T-helper 9 cell (primary cell): ENCODE measurements around the gene AMH.

Source experiments
- DNase-seq: peaks from one replicate; pipeline ENCODE4 v3.0.0-alpha.2; 2020

Gene AMH

DNA sequence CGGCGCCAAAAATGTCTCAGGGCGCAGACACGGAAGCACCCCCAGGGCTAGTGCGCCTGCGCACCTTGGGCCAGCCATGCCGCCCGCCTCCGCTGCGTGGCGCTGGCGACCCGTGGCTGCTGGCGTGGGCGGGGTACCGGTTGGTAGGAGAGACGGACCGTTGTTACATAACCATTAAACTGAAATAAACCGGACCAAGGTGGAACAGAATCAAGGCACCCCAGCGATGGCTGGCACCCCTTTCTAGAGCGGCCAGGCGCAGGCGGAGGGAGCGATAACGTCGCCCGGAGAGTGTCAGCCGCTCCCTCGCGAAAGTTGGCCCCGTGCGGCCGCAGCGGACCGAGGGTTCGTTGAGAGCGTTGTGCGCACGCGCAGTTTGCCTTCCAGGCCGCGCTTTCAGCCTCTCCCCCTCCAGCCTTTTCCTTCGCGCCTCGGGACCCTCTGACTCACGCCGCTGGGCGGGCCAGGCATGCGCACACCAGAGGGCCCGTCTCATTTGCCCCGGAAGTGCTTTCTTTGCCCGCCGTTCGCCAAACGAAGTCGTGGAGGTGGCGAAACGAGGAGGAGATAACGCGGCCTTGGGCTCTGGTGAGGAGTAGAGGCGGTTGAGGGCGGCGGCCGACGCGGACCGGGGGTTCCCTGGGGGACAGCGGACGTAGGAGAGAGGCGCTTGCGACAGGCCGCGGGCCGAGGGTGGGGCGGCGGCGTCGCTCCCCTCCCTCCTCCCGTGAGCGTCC, 12.6 kb upstream of the AMH start, which contains the start of the genes PLEKHJ1 and SF3A2:
Gene PLEKHJ1 (minus strand): TSS at position 16 of the 737 bp plus-strand sequence. CDS start 81 bp downstream, outside the sequence.
Gene SF3A2 (plus strand): TSS at position 511 of the 737 bp plus-strand sequence. CDS start 6,595 bp downstream, outside the sequence.
- peak; percentile 95 for DNase-seq

DNA sequence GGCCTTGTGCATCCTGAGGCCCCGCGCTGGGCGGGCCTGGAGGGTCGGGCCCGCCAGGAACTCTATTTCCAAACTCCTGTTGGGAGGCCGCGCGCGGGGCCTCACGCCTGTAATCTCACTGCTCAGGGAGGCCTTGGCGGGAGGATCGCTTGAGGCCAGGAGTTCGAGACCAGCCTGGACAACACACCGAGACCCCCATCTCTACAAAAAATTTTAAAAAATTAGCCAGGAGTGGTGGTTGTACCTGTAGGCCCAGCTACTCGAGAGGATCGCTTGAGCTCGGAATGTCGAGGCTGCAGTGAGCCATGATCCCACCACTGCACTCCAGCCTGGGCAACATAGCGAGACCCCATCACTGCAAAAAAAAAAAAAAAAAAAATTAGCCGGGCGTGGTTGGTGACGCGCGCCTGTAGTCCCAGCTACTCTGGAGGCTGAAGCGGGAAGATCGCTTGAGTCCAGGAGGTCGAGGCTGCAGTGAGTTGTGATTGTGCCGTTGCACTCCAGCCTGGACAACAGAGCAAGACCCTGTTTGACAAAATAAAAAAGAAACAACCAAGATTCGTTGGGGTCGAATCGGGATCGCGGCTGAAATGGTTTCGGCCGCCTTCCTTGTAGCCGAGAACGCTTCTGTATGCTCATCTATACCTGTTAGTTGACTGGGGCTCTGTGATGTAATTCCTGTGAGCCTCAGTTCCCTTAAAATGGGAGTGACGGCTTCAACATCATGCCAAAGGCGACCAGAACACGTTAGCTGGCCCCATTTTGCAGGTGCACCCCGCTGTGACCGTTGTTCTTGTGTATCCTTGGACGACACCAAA, 11.9 kb upstream of the AMH start:
- DNase-seq, result no peak

DNA sequence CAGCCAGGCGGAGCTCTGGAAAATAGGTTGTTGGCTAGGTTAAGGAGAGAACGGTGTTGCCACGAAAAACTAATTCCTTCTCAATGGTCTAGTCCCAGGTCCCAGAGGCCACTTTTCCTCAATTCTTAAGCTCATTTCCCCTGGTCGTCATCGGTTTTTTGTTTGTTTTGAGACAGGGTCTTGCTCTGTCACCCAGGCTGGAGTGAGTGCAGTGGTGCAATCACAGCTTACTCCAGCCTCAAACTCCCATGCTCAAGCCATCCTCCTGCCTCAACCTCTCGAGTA, 11.3 kb upstream of the AMH start:
- DNase-seq, result no peak

DNA sequence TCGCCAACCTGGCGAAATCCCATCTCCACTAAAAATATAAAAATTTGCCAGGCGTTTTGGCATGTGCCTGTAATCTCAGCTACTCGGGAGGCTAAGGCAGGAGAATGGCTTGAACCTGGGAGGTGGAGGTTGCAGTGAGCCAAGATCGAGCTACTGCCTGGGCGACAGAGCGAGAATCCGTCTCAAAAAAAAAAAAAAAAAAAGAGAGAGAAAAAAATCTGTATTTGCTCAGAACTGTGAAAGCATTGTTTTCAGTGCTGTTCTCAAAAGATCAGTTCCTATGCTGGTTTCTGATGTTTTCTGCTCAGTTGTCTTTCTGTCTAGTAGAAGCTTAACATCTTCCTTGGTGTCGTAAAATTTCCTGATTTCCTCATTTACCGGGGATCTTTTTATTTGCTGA, 9.9 kb upstream of the AMH start:
- no peak for DNase-seq

DNA sequence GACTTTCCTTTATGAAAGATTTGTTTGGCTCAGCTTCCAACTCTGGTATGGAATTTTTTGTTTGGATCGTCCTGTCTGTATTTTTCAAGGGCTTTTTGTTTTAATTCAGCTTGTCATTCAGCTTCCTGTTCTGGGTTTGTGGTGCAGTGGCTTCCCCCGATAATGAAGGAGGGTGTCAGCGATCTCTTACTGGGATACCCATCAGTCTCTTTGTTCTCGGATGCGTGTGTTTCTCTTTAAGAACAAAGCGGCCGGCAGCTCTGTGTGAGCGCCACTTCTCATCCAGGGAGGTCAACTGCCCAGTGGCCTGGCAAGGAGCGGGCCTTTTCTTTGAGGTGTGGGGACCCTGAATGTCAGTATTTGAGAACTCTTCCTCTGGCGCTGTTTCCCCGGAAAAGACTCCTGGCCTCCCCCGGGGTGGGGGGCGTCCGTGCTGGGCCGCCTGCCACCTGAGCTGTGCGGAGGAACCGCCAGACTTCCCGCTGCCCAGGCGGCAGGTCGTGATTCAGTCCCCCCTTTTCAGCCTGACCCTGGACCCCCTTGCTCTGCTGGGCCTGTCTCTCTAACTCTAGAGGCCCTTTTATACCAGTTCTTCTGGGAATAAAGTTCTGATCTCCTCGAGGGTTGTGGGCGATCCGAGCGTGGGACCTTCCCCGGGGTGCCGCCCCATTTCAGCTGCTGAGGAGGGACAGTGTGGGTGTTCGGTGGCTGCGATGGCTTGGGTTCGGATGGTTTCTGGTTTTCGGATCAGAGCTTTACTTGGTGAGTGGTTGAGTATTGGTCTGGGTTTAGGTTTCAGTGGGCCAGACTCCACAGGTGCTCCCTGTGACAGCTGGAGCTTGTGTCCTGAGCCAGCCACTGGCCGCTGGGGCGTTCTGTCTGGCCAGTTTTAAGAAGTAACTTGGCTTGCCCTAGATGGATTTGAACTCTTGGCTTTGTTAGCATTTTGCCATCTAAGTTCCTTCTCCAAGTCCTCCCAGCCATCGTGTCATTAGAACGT, 9.1 kb upstream of the AMH start:
- peak; percentile 30 for DNase-seq

DNA sequence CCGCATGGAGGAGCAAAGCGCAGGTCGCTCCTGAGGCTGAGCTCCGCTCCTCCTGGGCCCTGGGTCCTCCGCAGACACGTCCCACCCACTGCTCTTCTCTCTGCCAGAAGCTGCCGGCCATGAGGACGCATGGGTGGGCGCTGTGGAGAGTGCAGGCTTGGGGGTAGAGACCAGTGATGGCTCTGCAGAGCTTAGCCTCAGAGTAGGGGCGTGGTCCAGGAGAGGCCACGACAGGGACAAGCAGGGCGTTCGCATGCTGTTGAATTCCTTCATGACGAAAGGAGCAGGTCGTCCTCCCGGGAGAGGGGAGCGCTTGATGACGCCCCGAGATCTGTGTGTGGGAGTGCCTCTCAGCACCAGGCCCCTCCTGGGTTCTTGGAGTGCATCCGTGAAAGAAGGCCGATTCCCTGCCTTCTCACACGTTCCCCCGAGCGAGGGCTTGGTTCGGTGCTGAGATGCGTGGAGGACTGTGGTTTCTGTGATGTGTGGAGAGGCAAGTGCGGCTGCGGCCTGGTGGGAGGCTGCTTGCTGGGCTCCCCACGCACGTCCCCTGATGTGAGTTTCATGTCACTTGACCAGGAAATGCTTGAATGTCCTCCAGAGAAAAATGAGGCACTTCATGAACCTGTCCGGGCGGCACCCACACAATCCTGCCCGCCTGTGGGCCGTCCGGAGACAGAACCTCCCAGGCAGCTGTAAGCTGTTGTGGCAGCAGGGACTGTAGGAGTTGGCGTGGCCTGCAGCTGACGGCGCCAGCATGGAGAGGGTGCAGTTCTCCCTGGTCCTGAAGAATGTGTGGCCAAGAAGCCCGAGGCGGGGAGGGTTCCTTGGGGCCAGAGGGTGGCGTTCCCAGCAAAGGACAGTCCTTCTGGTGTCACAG, 8.0 kb upstream of the AMH start:
- no peak for DNase-seq

DNA sequence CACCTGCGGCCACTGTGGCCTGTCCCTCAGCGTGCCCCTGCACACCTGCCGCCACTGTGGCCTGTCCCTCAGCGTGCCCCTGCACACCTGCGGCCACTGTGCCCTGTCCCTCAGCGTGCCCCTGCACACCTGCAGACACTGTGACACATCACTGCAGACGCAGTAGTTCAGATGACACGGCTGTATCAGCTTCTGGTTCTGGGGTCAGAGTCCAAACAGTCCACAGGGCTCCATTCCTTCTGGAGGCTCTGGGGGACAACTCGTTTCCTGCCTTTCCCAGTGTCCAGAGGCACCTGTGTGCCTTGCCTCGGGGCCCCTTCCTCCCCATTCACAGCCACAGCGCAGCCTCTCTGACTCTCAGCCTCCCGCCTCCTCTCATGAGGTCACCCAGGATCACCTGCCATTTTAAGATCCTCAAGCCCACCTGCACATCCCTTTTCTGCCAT, 7.0 kb upstream of the AMH start:
- DNase-seq, result no peak

DNA sequence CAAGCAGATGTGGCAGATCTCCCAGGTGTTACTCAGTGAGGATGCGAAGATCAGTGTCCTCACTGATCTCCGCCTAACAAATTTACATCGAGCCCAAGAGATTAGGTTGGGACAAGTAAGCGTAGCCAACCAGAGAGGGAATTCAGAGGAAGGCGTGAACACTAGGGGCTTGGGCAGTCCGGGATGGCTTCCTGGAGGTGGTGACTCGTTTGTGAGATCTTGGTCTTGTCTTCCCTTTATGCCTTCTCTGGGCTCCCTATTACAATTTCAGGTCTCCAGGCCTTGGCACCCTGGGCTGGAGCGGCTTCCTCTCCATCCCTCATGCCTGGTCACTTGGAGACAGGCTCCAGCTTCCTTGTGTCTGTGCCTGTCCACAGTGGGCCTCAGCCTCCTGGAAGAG, 6.3 kb upstream of the AMH start:
- no peak for DNase-seq

DNA sequence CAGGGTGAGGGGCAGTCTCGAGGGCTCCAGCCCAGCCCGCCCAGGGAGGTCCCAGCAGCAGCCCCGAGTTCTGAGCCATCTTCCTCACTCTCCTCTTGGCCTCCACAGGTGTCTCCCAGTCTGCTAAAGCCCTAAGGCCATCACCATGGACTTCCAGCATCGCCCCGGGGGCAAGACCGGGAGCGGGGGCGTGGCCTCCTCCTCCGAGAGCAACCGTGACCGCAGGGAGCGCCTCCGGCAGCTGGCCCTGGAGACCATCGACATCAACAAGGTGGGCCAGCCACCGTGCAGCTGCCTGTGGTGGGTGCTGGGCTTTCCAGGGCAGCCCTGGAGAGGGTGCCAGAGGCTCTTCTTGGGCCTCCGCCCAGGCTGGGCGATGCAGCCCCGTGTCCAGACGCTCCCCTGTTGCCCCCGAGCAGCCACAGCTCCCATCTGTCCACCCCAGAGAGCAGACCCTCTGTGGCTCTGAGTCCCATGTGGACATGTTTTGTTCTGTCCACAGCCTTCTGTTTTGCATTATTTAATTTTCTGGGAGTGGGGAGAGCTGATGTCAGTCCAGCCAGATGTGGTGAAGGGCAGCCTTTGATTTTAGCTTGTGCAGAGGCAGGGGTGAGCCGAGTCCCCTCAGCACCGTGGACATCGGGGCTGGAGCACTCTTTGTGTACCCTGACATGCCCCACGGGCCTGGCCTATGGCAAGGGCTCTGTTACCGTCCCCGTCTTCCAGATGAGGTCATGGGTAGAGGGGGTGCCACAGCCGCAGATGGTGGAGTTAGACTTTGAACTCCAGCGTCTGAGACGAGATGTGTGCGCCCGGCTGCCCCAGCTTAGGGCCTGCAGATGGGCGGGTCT, 5.6 kb upstream of the AMH start:
- DNase-seq, result no peak

DNA sequence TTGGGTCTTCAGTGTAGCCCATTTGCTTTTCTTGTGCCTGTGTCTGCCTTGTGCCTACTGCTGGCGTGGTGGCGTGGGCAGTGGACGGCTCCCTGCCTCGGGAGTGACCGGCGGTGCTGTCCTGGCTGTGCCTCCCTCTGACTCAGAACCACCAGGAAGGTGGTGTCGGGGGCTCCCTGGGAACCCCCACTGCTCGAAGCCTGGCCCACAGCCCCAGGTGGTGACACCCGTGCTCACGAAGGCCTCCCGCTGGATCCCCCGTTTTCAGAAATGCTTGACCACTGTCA, 5.1 kb upstream of the AMH start:
- DNase-seq, result no peak

DNA sequence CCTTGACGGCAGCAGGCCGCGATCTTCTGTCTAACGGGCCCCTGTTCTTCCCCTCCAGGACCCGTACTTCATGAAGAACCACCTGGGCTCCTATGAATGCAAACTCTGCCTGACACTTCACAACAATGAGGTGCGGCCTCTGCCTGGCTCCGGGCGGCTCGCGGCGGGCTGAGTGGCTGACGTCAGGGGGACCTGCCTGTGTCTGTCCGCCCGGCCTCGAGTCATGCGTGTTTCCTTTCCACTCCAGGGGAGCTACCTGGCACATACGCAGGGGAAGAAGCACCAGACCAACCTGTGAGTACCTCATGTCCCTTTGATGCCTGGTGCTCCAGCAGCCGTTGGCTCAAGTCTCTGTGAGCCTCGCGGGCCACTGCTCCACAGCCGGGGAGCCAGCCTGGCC, 4.6 kb upstream of the AMH start:
- no peak for DNase-seq

DNA sequence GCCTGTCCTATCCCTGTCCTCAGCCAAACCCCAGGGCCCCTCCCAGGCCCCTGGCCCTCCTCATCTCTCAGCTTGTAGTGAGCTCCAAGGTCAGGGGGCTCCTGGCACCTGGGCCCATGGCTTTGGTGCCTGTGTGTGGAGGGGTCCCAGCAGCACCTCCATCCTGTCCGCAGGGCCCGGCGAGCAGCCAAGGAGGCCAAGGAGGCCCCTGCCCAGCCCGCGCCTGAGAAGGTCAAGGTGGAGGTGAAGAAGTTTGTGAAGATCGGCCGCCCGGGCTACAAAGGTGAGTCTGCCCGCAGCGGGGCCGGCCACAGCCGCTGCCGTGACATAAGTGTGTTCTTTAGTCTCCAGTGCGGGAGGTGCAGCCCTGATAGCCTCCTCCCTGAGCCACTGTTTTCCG, 3.9 kb upstream of the AMH start:
- no peak for DNase-seq

DNA sequence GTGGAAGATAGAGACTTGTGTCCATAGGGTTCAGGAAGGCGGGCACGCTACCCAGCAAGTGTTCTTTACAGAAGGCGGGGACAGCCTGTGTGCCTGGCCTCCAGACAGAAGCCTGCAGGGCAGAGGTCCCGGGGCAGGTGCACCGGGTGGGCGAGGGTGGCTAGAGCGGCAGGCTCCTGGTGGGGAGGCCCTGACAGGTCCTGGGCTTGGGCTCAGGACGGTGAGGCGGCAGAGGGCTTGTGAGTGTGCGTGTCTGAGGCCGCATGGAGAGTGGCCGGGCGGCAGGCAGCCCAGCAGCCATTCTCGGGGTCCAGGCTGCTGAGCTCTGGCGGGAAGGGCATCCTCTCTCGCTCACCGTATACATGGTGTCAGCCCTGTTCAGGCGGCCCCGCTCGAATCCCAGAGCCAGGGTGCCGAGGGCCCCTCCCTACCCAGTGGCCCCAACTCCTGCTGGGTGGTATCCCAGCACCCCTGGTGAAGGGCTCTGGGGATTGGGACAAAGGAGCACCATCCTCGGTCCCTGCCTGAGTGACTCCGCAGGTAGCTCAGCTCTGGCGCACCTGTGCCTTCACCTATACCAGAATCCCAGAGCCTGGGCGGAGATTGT, 3.0 kb upstream of the AMH start:
- DNase-seq, result no peak

DNA sequence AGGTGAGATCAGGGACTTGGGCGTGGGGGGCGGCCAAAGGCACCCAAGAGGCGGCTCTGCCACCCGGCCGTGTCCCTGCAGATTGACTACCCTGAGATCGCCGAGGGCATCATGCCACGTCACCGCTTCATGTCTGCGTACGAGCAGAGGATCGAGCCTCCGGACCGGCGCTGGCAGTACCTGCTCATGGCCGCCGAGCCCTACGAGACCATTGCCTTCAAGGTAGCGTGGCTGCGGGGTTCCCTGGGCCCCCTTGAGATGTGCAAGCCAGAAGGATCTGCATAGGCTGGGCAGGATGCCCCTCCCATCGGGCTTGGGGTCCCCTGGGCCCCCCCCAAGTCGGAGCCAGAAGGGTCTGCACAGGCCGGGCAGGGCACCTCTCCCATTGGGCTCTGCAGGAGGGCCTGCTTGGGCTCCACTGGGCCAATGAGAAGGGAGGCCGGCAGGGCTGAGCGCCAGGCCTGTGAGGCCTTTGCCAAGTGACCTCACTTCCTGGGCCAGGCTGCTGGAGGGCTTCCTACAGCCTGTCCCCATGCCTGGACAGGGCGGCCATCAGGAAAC, 2.2 kb upstream of the AMH start:
- DNase-seq, result no peak

DNA sequence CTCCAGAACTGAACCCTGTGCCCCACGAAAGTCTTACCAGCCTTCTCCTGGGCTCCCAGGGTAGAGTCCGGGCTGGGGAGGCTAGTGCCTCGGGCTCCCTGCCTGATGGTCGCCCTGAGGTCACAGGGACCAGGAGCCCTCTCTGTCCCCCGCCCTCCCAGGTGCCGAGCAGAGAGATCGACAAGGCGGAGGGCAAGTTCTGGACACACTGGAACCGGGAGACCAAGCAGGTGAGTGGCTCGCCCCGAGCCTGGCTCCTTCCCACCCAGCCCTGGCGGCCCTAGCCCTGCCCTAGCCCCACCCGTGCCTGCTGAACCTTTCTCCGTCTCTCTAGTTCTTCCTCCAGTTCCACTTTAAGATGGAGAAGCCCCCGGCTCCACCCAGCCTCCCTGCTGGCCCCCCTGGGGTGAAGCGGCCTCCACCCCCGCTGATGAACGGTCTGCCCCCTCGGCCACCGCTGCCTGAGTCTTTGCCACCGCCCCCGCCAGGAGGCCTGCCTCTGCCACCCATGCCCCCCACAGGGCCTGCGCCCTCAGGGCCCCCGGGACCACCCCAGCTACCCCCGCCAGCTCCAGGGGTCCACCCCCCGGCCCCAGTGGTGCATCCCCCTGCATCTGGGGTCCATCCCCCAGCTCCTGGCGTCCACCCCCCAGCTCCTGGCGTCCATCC, 1.6 kb upstream of the AMH start:
- DNase-seq, result no peak

DNA sequence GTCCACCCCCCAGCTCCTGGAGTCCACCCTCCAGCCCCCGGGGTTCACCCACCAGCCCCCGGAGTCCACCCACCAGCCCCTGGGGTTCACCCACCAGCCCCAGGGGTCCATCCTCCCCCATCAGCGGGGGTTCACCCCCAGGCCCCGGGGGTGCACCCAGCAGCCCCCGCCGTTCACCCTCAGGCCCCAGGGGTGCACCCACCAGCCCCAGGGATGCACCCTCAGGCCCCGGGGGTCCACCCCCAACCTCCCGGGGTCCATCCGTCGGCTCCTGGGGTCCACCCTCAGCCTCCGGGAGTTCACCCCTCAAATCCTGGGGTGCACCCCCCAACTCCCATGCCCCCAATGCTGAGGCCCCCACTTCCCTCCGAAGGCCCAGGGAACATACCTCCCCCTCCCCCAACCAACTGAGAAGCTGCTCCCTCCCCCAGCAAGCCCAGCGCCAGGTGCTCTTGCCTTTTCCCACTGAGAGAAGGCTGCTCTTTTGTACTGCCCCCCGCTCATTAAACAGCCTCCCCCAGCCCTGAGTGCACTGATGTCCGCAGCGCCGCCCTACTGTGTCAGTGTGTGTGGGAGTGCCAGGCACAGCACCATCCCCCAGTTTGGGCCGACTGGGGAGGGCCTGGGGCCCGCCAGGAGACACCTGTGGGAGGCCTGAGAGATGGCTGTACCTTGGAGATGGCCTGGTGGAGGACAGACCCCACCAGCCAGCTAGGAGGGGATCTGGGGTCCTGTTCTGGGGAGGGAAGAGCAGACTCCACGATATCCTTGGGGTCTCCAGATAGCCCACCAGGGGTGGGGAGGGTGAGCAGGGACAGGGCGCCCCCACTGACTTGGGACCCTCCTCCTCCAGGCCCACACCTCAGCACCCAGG, 750 bp upstream of the AMH start:
- no peak for DNase-seq

DNA sequence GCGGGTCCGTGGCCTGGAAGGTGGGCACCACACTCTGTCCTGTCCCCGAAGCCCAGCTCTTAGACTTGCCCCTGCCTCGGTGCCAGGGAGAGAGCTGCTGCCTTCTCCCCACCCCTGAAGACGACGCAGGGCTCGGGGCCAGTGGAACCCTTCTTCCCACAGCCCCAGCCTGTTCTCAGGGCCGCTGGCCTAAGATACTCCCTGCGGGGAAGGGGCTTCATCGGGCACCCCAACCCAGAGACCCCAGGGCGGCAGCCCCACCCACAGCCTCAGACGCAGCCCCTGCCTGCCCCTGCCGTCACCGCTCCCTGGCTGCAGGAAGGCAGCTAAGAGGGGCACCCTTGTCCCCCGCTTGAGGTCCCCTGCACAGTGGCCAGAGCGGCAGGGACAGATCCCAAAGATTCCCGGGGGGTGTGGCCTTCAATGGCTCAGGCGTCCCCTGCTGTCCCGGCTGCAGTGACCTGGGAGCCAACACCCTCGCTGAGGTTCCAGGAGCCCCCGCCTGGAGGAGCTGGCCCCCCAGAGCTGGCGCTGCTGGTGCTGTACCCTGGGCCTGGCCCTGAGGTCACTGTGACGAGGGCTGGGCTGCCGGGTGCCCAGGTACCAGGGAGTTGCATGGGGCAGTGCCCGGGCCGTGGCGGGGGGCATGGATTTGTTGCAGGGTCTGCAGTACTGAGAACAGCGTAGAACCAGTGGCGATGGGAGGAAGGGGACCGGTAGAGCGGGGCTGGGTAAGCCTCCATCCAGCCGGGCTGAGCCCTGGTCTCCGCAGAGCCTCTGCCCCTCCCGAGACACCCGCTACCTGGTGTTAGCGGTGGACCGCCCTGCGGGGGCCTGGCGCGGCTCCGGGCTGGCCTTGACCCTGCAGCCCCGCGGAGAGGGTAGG, 1.0 kb downstream of the AMH start:
- DNase-seq, result no peak

DNA sequence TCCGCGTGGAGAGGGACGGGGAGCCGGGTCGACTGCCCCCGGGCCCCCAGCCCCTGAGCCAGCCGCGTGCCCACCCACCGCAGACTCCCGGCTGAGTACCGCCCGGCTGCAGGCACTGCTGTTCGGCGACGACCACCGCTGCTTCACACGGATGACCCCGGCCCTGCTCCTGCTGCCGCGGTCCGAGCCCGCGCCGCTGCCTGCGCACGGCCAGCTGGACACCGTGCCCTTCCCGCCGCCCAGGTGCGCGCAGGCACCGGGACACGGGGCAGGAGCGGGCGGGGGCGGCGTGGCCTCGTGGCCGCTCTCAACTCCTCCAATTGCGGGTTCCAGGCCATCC, 1.6 kb downstream of the AMH start:
- no peak for DNase-seq
